Stimulated activated CD8-positive, alpha-beta memory T cell treated with anti-CD3 and anti-CD28 coated beads, Interleukin-2, amount 100 ng/mL, for 1 hour (primary cell): ENCODE data around the gene TSPAN12.

ENCODE experiments used
- DNase-seq, 2 donors: peaks; one replicate each; pipeline ENCODE4 v3.0.0-alpha.2; 2020; ENCODE audit warnings: low read depth in 2 of 2

TSPAN12 gene

GRCh38 chr7:120842121-120842621 lies 15.8 kb downstream of the TSPAN12 start:
- no peak for DNase-seq

GRCh38 chr7:120841608-120842007 lies 16.3 kb downstream of the TSPAN12 start:
- DNase-seq: no peak

GRCh38 chr7:120838281-120838682 lies 19.7 kb downstream of the TSPAN12 start:
- no peak for DNase-seq

- DNase-seq: no peak
Measured at GRCh38 chr7:120837599-120837998, 20.3 kb downstream of the TSPAN12 start.

- no peak for DNase-seq
Measured at GRCh38 chr7:120836556-120837115, 21.3 kb downstream of the TSPAN12 start.

- DNase-seq: no peak
Measured at GRCh38 chr7:120834726-120835125, 23.2 kb downstream of the TSPAN12 start.

GRCh38 chr7:120833546-120833945 lies 24.4 kb downstream of the TSPAN12 start:
- DNase-seq: no peak

GRCh38 chr7:120832803-120833202 lies 25.1 kb downstream of the TSPAN12 start:
- no peak for DNase-seq

GRCh38 chr7:120831260-120831659 lies 26.7 kb downstream of the TSPAN12 start:
- DNase-seq: no peak

- no peak for DNase-seq
Measured at GRCh38 chr7:120829487-120829886, 28.5 kb downstream of the TSPAN12 start.

GRCh38 chr7:120828528-120828927 lies 29.4 kb downstream of the TSPAN12 start:
- no peak for DNase-seq

GRCh38 chr7:120827371-120828118 lies 30.4 kb downstream of the TSPAN12 start:
- no peak for DNase-seq

- DNase-seq: no peak
Measured at GRCh38 chr7:120825576-120825975, 32.4 kb downstream of the TSPAN12 start.

- no peak for DNase-seq
Measured at GRCh38 chr7:120825152-120825551, 32.8 kb downstream of the TSPAN12 start.

- no peak for DNase-seq
Measured at GRCh38 chr7:120819861-120820260, 38.1 kb downstream of the TSPAN12 start.

- DNase-seq: no peak
Measured at GRCh38 chr7:120817851-120818250, 40.1 kb downstream of the TSPAN12 start.

GRCh38 chr7:120814253-120814939 lies 43.5 kb downstream of the TSPAN12 start:
- no peak for DNase-seq

GRCh38 chr7:120813546-120814252 lies 44.2 kb downstream of the TSPAN12 start:
- no peak for DNase-seq

- DNase-seq: no peak
Measured at GRCh38 chr7:120813089-120813488, 44.9 kb downstream of the TSPAN12 start.

- DNase-seq: no peak
Measured at GRCh38 chr7:120809260-120809659, 48.7 kb downstream of the TSPAN12 start.

GRCh38 chr7:120807390-120807789 lies 50.6 kb downstream of the TSPAN12 start:
- no peak for DNase-seq

- no peak for DNase-seq
Measured at GRCh38 chr7:120806669-120807068, 51.3 kb downstream of the TSPAN12 start.
